ENCODE measurements around the gene PYDC1.
A peak's percentile ranks its signal among the peaks of the same experiment; 100 is the strongest.
"Not testable (repeated sequence)": the region's sequence is repeated elsewhere in the genome, so short reads cannot be mapped to it uniquely, and the experiment has no call there.

Gene PYDC1

GRCh38 chr16:31195861-31196260, 21.1 kb downstream of the PYDC1 start:
- DNase-seq, result not testable (repeated sequence)

- no peak for DNase-seq
These were observed 22.0 kb downstream of the PYDC1 start for GRCh38 chr16:31194898-31195297.

- DNase-seq, result no peak
These were observed 23.1 kb downstream of the PYDC1 start for GRCh38 chr16:31193874-31194273.

GRCh38 chr16:31192856-31193642, 23.9 kb downstream of the PYDC1 start:
- DNase-seq, result no peak

DNA sequence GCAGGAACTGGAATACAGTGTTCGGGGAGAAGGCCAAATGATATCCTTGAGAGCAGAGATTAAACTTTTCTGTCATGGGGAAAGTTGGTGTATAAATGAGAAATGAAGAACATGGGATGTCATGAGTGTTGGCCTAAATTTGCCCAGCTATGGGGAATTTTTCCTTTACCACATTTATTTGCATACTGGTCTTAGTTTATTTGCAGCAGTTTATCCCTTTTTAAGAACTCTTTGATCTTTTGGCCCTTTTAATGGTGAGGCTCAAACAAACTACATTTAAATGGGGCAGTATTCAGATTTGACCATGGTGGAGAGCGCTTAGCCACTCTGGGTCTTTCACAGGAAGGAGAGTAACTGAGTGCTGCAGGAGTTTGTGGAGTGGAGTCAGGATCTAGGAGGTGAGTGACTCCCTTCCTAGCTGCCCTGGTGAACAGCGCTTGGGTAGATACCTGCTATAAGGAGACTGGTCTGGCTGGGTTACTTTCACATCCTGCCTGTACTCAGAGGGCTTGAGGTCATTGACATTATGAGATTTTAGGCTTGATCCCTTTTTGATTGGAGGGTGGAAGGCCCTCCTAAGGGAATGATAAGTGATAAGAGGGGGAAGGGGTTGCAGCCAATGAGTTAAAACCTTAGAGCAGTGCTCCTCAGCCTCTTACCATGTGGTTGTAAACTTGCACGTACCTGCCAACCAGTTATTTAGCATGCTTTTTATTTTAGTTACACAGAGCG, 25.1 kb downstream of the PYDC1 start:
- DNase-seq, result no peak

DNA sequence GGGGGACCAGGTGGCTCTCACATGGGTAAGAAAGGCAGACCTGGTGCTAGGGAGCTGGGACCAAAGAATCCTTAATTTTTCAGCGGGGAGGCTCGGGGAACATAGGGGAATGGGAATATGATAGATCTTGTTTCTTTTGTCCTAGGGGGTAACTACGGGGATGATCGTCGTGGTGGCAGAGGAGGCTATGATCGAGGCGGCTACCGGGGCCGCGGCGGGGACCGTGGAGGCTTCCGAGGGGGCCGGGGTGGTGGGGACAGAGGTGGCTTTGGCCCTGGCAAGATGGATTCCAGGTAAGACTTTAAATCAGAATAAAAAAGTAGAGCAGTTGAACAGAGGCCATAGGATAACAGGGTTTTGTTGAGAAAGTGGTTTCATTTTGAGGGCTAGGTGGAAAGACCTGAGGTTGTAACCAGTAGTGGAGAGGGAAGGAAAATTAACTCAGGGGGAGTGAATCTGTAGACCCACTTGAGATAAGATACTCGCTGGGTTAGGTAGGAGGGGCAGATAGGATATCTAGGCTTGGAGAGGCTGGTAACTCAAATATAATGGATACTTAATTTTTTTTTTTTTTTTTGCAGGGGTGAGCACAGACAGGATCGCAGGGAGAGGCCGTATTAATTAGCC, 26.0 kb downstream of the PYDC1 start:
- DNase-seq, result no peak

DNA sequence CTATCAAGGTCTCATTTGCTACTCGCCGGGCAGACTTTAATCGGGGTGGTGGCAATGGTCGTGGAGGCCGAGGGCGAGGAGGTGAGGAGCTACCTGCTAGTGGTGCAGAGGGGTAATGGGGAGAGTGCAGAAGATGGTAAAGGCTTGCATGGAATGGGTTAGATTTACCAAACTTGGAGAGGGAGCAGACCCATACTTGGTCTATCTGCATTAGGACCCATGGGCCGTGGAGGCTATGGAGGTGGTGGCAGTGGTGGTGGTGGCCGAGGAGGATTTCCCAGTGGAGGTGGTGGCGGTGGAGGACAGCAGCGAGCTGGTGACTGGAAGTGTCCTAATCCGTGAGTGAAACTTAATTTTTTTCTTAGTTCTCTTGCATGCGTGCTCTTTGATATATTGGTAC, 26.9 kb downstream of the PYDC1 start:
- no peak for DNase-seq

GRCh38 chr16:31189412-31189778, 27.5 kb downstream of the PYDC1 start:
- DNase-seq, result no peak

GRCh38 chr16:31188450-31189411, 28.2 kb downstream of the PYDC1 start:
- DNase-seq, result no peak

- DNase-seq, result no peak
These were observed 29.1 kb downstream of the PYDC1 start for GRCh38 chr16:31187808-31188189.

GRCh38 chr16:31186930-31187807, 29.8 kb downstream of the PYDC1 start:
- no peak for DNase-seq

GRCh38 chr16:31186176-31186575, 30.8 kb downstream of the PYDC1 start:
- DNase-seq, result no peak

DNA sequence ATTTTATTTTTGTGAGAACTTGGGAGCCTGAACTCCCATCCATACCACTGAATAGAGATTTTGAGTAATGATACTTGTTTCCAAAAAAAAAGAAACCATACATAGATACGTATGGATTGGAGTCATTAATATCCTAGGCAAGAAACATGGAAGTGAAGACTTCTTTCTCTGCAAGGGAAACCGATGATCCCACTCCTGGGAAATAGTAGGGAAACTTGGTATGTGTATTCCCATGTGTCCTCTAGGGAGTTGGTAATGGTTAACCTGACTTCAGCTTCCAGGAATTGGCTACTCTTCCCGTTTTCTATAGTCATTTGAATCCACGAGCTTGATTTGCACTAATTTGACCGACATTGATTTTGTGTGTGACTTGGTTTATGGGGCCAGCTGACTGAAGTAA, 31.6 kb downstream of the PYDC1 start:
- DNase-seq, result no peak

DNA sequence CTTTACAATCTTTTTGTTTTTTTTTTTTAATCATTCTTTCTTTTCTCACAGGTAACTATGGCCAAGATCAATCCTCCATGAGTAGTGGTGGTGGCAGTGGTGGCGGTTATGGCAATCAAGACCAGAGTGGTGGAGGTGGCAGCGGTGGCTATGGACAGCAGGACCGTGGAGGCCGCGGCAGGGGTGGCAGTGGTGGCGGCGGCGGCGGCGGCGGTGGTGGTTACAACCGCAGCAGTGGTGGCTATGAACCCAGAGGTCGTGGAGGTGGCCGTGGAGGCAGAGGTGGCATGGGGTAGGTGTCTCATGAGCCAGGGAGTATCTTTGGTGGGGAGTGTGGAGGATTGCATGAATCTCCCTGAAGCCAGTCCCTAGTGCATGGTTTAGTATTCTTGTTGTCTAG, 32.0 kb downstream of the PYDC1 start:
- no peak for DNase-seq

GRCh38 chr16:31183432-31184428, 33.2 kb downstream of the PYDC1 start:
- DNase-seq, result no peak

- DNase-seq, result no peak
These were observed 34.5 kb downstream of the PYDC1 start for GRCh38 chr16:31182391-31182790.

DNA sequence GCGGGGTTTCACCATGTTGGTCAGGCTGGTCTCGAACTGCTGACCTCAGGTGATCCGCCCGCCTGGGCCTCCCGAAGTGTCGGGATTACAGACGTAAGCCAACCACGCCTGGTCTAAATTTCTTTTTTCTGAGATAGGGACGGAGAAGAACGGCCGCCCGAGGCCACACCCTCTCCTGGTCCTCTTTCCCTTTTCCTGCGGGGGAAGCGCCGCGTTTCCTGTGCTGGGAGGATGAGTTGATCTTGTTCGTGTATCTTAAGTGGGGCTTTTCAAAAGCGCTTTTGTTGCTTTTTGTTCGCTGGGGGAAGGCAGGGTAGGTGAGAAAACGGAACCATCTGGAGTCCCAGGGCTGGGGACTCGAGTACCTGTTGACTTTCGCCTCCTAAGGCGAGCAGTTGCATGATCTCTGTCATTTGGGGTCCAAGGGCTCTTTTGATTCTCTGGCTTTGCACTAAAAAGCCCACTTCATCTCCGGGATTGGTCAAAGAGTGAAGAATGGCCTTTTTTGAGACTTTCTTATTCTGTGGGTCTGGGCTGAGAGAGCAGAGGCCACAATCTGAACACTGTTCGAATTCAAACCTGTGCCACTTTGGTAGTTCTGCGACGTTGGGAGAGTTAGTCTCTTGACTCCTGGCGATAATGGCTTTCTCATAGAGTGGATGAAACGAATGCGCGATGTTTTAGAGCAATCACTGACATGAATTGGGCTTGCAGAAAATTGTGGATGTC, 35.7 kb downstream of the PYDC1 start:
- DNase-seq, result peak; percentile 9

DNA sequence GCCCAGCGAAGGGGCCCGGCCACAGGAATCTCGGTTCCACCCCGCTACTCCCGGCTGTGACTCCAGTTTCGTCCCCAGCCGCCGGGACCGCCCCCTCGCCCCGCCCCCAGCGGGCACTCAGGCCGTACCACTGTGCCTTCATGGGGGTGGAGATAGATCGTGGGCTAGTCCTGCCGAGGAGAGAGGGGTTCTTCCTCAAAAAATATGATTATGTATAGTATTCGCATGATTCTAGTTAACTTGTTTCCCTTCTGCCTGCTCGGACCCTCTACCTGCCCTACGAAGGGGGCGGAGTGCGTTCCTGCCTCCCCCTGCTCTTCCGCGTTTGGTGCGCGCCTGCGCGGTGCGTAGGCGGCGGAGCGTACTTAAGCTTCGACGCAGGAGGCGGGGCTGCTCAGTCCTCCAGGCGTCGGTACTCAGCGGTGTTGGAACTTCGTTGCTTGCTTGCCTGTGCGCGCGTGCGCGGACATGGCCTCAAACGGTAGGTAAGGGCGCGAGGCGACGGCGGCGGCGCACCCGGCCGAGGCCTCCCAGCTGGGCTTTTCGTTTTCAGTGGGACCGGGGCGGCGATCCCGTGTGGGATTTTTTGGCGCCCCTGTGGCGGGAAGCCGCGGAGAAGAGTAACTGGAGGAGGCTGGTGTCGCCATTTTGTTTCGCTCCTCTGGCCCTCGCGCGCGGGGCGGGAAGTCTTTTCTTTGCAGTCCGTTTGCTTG, 37.0 kb downstream of the PYDC1 start, which contains the start of gene FUS:
Gene FUS, plus strand, starts transcription at position 393 of the 713 bp plus-strand sequence. Its CDS starts 76 bp downstream, at position 469.
- DNase-seq, result peak; percentile 91

- DNase-seq, result no peak
These were observed 37.7 kb downstream of the PYDC1 start for GRCh38 chr16:31179219-31179746.

Measured in NCI-H1092 treated with DMSO at 0.1 percent for 48 hours (cell line).